HEK293 (cell line): ENCODE measurements around the gene FASN.

ENCODE experiments used
- CTCF ChIA-PET: fragments of 350-600 bp; formaldehyde crosslinking; extraction: SDS; loops from one replicate; lab custom pipeline; 2021; ENCODE audit warnings: antibody characterized with exemption; lab: Yijun Ruan, JAX
- POLR2A ChIA-PET: fragments of 300-600 bp; formaldehyde crosslinking; extraction: SDS; loops from one replicate; lab custom pipeline; 2020; ENCODE audit warnings: antibody characterized with exemption, inconsistent platforms; lab: Yijun Ruan, JAX
- H3K27ac ChIP-seq: fragments of 200-500 bp; sonication (Bioruptor generic); 2 replicates; pipeline ENCODE4 v1.5.1; 2014; ENCODE audit warnings: low read depth, low read length, control low read depth, inconsistent platforms; ENCODE audit errors: extremely low read depth
- H3K36me3 ChIP-seq, 2 experiments: fragments of 200-500 bp in 1 of 2; sonication (Bioruptor generic) in 1 of 2; 1 replicate in 1 of 2; 2 replicates in 1 of 2; pipeline ENCODE4 v1.5.1; 2014 to 2017; ENCODE audit warnings: inconsistent platforms in 2 of 2, low read length in 2 of 2; ENCODE audit not compliant: control insufficient read depth in 2 of 2, insufficient read depth in 1 of 2
- H3K4me1 ChIP-seq: fragments of 200-500 bp; sonication (Bioruptor generic); 2 replicates; pipeline ENCODE4 v1.5.1; 2014; ENCODE audit warnings: mild to moderate bottlenecking, low read length, inconsistent platforms; ENCODE audit not compliant: control insufficient read depth, insufficient read depth
- H3K4me3 ChIP-seq: 2 replicates; pipeline ENCODE4 v1.5.1; 2011; ENCODE audit warnings: low read depth, mild to moderate bottlenecking, control low read depth, low read length, moderate library complexity
- H3K9me3 ChIP-seq: fragments of 200-500 bp; sonication (Bioruptor generic); 2 replicates; pipeline ENCODE4 v1.5.1; 2014; ENCODE audit warnings: low read depth, low read length, inconsistent platforms; ENCODE audit not compliant: control insufficient read depth, insufficient read depth
- BCL11A ChIP-seq: fragments of 450-650 bp; formaldehyde crosslinking; IDR thresholded peaks from 2 replicates; pipeline ENCODE4 v1.5.1; 2016; ENCODE audit warnings: low read depth, missing biosample characterization, missing genetic modification characterization
- EGR2 ChIP-seq: fragments of 450-650 bp; formaldehyde crosslinking; IDR thresholded peaks from 2 replicates; pipeline ENCODE4 v1.5.1; 2016; ENCODE audit warnings: low read depth, missing biosample characterization, missing genetic modification characterization
- GFI1B ChIP-seq: fragments of 450-650 bp; formaldehyde crosslinking; IDR thresholded peaks from 2 replicates; pipeline ENCODE4 v1.5.1; 2016; ENCODE audit warnings: missing biosample characterization, missing genetic modification characterization
- OSR2 ChIP-seq: fragments of 450-650 bp; formaldehyde crosslinking; IDR thresholded peaks from 2 replicates; pipeline ENCODE4 v1.5.1; 2016; ENCODE audit warnings: missing biosample characterization, missing genetic modification characterization
- PRDM1 ChIP-seq: fragments of 450-650 bp; formaldehyde crosslinking; IDR thresholded peaks from 2 replicates; pipeline ENCODE4; 2016; ENCODE audit warnings: missing biosample characterization, missing genetic modification characterization
- PRDM4 ChIP-seq: fragments of 450-650 bp; formaldehyde crosslinking; IDR thresholded peaks from 2 replicates; pipeline ENCODE4 v1.5.1; 2017; ENCODE audit warnings: missing biosample characterization, missing genetic modification characterization
- SCRT2 ChIP-seq: fragments of 450-650 bp; formaldehyde crosslinking; IDR thresholded peaks from 2 replicates; pipeline ENCODE4 v1.5.1; 2016; ENCODE audit warnings: missing biosample characterization, missing genetic modification characterization
- ZBTB20 ChIP-seq: fragments of 450-650 bp; formaldehyde crosslinking; IDR thresholded peaks from 2 replicates; pipeline ENCODE4 v1.5.1; 2016; ENCODE audit warnings: missing biosample characterization, missing genetic modification characterization
- ZBTB26 ChIP-seq: fragments of 450-650 bp; formaldehyde crosslinking; optimal IDR thresholded peaks from 2 replicates; pipeline ENCODE3; 2016; ENCODE audit warnings: missing biosample characterization, mild to moderate bottlenecking, missing genetic modification characterization
- ZFHX2 ChIP-seq: fragments of 450-650 bp; formaldehyde crosslinking; conservative IDR thresholded peaks from 2 replicates; pipeline ENCODE4 v1.5.1; 2016; ENCODE audit warnings: missing biosample characterization, missing genetic modification characterization
- ZNF157 ChIP-seq: fragments of 450-650 bp; formaldehyde crosslinking; IDR thresholded peaks from 2 replicates; pipeline ENCODE4 v1.5.1; 2016; ENCODE audit warnings: missing biosample characterization, missing genetic modification characterization
- ZNF23 ChIP-seq: fragments of 450-650 bp; formaldehyde crosslinking; IDR thresholded peaks from 2 replicates; pipeline ENCODE4 v1.5.1; 2016; ENCODE audit warnings: missing biosample characterization, missing genetic modification characterization, borderline replicate concordance
- ZNF433 ChIP-seq: fragments of 450-650 bp; formaldehyde crosslinking; IDR thresholded peaks from 2 replicates; pipeline ENCODE4 v1.5.1; 2016; ENCODE audit warnings: missing biosample characterization, missing genetic modification characterization, low read depth
- ZNF488 ChIP-seq: fragments of 450-650 bp; formaldehyde crosslinking; IDR thresholded peaks from 2 replicates; pipeline ENCODE4 v1.5.1; 2016; ENCODE audit warnings: missing biosample characterization, missing genetic modification characterization
- ZNF544 ChIP-seq: fragments of 450-650 bp; formaldehyde crosslinking; IDR thresholded peaks from 2 replicates; pipeline ENCODE4 v1.5.0; 2017; ENCODE audit warnings: missing biosample characterization, missing genetic modification characterization
- ZSCAN16 ChIP-seq: fragments of 450-650 bp; formaldehyde crosslinking; IDR thresholded peaks from 2 replicates; pipeline ENCODE4 v1.5.1; 2016; ENCODE audit warnings: missing biosample characterization, missing genetic modification characterization
- TF ChIP-seq, protein P1 (sequence below): fragments of 450-650 bp; formaldehyde crosslinking; IDR thresholded peaks from 2 replicates; pipeline ENCODE4 v1.5.1; 2016; ENCODE audit warnings: missing biosample characterization, missing genetic modification characterization
- TF ChIP-seq, protein P2 (sequence below): fragments of 450-650 bp; formaldehyde crosslinking; IDR thresholded peaks from 2 replicates; pipeline ENCODE4 v1.5.1; 2017; ENCODE audit warnings: missing biosample characterization, missing genetic modification characterization
- TF ChIP-seq, protein P3 (sequence below): fragments of 450-650 bp; formaldehyde crosslinking; IDR thresholded peaks from 2 replicates; pipeline ENCODE4 v1.5.1; 2016; ENCODE audit warnings: missing biosample characterization, missing genetic modification characterization, low read depth
- TF ChIP-seq, protein P4 (sequence below): fragments of 450-650 bp; formaldehyde crosslinking; conservative IDR thresholded peaks from 2 replicates; pipeline ENCODE4 v1.5.1; 2016; ENCODE audit warnings: low read depth, missing biosample characterization, missing genetic modification characterization

FASN gene

DNA sequence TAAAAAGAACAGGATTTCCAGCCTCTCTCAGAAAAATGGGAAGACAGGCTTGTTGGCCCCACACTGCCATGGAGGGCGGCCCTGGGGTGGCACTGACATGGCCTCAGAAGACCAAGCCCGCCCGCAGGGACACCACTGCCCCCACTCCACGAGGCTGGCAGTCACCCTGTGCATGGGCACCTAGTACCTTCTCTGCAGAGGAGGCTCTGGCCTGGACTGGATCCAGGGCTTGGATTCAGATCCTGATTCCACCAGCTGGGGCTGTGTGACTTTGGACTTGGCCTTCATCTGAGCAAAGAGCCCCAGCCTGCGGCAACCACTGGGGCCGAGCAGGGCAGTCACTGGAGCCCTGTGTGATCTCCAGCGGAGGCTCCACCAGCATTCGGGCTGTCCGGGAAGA is 16.8 kb upstream of the FASN start:
- Histone ChIP-seq H3K4me3 (no peak overlapping the region), H3K9me3 (no peaks in the 10 kb centered on the region), H3K27ac (no peak overlapping the region), H3K4me1 (no peaks in the 10 kb centered on the region), H3K36me3 (peaks cover 0 to 32% of the 10 kb centered on the region in 2 experiments; a peak in 2 of 3 replicates)
- TF ChIP-seq, protein P1, sequence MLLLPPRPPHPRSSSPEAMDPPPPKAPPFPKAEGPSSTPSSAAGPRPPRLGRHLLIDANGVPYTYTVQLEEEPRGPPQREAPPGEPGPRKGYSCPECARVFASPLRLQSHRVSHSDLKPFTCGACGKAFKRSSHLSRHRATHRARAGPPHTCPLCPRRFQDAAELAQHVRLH (tag by site-specific recombination), result no peak
- TF ChIP-seq PRDM4 (tag by site-specific recombination) (no peak), ZNF488 (no peak), ZNF544 (no peak)
- CTCF ChIA-PET, result no interaction called here
- POLR2A ChIA-PET, result interaction anchor here (1.5 kb wide), 1 partner anchor 9 kb away, joined by 4 read pairs; no protein-coding TSS in a partner anchor

- POLR2A ChIA-PET, result no interaction called here
- TF ChIP-seq, protein P2, sequence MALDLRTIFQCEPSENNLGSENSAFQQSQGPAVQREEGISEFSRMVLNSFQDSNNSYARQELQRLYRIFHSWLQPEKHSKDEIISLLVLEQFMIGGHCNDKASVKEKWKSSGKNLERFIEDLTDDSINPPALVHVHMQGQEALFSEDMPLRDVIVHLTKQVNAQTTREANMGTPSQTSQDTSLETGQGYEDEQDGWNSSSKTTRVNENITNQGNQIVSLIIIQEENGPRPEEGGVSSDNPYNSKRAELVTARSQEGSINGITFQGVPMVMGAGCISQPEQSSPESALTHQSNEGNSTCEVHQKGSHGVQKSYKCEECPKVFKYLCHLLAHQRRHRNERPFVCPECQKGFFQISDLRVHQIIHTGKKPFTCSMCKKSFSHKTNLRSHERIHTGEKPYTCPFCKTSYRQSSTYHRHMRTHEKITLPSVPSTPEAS (tag by site-specific recombination), result no peak
- TF ChIP-seq EGR2 (peak; percentile 73), OSR2 (tag by site-specific recombination) (no peak), ZFHX2 (tag by site-specific recombination) (peak; percentile 66), ZNF433 (tag by site-specific recombination) (no peak), ZSCAN16 (no peak), PRDM1 (no peak), ZBTB20 (tag by site-specific recombination) (no peak), SCRT2 (no peak), BCL11A (tag by site-specific recombination) (no peak), ZNF157 (tag by site-specific recombination) (no peak), ZBTB26 (tag by site-specific recombination) (no peak), GFI1B (no peak), ZNF23 (tag by site-specific recombination) (no peak)
- TF ChIP-seq, protein P3, sequence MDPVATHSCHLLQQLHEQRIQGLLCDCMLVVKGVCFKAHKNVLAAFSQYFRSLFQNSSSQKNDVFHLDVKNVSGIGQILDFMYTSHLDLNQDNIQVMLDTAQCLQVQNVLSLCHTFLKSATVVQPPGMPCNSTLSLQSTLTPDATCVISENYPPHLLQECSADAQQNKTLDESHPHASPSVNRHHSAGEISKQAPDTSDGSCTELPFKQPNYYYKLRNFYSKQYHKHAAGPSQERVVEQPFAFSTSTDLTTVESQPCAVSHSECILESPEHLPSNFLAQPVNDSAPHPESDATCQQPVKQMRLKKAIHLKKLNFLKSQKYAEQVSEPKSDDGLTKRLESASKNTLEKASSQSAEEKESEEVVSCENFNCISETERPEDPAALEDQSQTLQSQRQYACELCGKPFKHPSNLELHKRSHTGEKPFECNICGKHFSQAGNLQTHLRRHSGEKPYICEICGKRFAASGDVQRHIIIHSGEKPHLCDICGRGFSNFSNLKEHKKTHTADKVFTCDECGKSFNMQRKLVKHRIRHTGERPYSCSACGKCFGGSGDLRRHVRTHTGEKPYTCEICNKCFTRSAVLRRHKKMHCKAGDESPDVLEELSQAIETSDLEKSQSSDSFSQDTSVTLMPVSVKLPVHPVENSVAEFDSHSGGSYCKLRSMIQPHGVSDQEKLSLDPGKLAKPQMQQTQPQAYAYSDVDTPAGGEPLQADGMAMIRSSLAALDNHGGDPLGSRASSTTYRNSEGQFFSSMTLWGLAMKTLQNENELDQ (tag by site-specific recombination), result no peak
- TF ChIP-seq, protein P4, sequence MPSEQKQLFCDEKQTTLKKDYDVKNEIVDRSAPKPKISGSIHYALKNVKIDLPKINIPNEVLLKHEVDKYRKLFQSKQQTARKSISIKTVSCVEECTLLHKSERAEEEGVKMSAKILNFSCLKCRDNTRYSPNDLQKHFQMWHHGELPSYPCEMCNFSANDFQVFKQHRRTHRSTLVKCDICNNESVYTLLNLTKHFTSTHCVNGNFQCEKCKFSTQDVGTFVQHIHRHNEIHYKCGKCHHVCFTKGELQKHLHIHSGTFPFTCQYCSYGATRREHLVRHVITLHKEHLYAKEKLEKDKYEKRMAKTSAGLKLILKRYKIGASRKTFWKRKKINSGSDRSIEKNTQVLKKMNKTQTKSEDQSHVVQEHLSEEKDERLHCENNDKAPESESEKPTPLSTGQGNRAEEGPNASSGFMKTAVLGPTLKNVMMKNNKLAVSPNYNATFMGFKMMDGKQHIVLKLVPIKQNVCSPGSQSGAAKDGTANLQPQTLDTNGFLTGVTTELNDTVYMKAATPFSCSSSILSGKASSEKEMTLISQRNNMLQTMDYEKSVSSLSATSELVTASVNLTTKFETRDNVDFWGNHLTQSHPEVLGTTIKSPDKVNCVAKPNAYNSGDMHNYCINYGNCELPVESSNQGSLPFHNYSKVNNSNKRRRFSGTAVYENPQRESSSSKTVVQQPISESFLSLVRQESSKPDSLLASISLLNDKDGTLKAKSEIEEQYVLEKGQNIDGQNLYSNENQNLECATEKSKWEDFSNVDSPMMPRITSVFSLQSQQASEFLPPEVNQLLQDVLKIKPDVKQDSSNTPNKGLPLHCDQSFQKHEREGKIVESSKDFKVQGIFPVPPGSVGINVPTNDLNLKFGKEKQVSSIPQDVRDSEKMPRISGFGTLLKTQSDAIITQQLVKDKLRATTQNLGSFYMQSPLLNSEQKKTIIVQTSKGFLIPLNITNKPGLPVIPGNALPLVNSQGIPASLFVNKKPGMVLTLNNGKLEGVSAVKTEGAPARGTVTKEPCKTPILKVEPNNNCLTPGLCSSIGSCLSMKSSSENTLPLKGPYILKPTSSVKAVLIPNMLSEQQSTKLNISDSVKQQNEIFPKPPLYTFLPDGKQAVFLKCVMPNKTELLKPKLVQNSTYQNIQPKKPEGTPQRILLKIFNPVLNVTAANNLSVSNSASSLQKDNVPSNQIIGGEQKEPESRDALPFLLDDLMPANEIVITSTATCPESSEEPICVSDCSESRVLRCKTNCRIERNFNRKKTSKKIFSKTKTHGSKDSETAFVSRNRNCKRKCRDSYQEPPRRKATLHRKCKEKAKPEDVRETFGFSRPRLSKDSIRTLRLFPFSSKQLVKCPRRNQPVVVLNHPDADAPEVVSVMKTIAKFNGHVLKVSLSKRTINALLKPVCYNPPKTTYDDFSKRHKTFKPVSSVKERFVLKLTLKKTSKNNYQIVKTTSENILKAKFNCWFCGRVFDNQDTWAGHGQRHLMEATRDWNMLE (tag by site-specific recombination), result no peak
- CTCF ChIA-PET, result interaction anchor here (0.8 to 1.1 kb wide), 2 partner anchors 8 to 77 kb away, joined by 3 read pairs; partner anchors contain the start of gene DCXR
These were observed 16.4 kb upstream of the FASN start for GRCh38 chr17:82114447-82114846.

More at GRCh38 chr17:82114447-82114846, 16.4 kb upstream of the FASN start:
- Histone ChIP-seq H3K9me3 (no peaks in the 10 kb centered on the region), H3K4me1 (no peaks in the 10 kb centered on the region), H3K36me3 (peaks cover 0 to 32% of the 10 kb centered on the region in 2 experiments; a peak in 2 of 3 replicates), H3K4me3 (no peak overlapping the region), H3K27ac (no peak overlapping the region)
